HEK293 (cell line): ENCODE data around the gene TUBG1.

ENCODE experiments used
- CTCF ChIA-PET: fragments of 350-600 bp; formaldehyde crosslinking; extraction: SDS; loops from one replicate; lab custom pipeline; 2021; ENCODE audit warnings: antibody characterized with exemption; lab: Yijun Ruan, JAX
- POLR2A ChIA-PET: fragments of 300-600 bp; formaldehyde crosslinking; extraction: SDS; loops from one replicate; lab custom pipeline; 2020; ENCODE audit warnings: antibody characterized with exemption, inconsistent platforms; lab: Yijun Ruan, JAX
- H3K27ac ChIP-seq: fragments of 200-500 bp; sonication (Bioruptor generic); 2 replicates; pipeline ENCODE4 v1.5.1; 2014; ENCODE audit warnings: low read depth, low read length, control low read depth, inconsistent platforms; ENCODE audit errors: extremely low read depth
- H3K36me3 ChIP-seq, 2 experiments: fragments of 200-500 bp in 1 of 2; sonication (Bioruptor generic) in 1 of 2; 1 replicate in 1 of 2; 2 replicates in 1 of 2; pipeline ENCODE4 v1.5.1; 2014 to 2017; ENCODE audit warnings: inconsistent platforms in 2 of 2, low read length in 2 of 2; ENCODE audit not compliant: control insufficient read depth in 2 of 2, insufficient read depth in 1 of 2
- H3K4me1 ChIP-seq: fragments of 200-500 bp; sonication (Bioruptor generic); 2 replicates; pipeline ENCODE4 v1.5.1; 2014; ENCODE audit warnings: mild to moderate bottlenecking, low read length, inconsistent platforms; ENCODE audit not compliant: control insufficient read depth, insufficient read depth
- H3K4me3 ChIP-seq: 2 replicates; pipeline ENCODE4 v1.5.1; 2011; ENCODE audit warnings: low read depth, mild to moderate bottlenecking, control low read depth, low read length, moderate library complexity
- H3K9me3 ChIP-seq: fragments of 200-500 bp; sonication (Bioruptor generic); 2 replicates; pipeline ENCODE4 v1.5.1; 2014; ENCODE audit warnings: low read depth, low read length, inconsistent platforms; ENCODE audit not compliant: control insufficient read depth, insufficient read depth
- GLIS2 ChIP-seq: fragments of 450-650 bp; formaldehyde crosslinking; IDR thresholded peaks from 2 replicates; pipeline ENCODE4 v1.5.1; 2016; ENCODE audit warnings: missing biosample characterization, missing genetic modification characterization
- HOXA7 ChIP-seq: sonication (generic); formaldehyde crosslinking; IDR thresholded peaks from 2 replicates; pipeline ENCODE4 v1.8.1; 2022; ENCODE audit warnings: missing genetic modification reagents, borderline replicate concordance
- IKZF3 ChIP-seq: fragments of 450-650 bp; IDR thresholded peaks from 2 replicates; pipeline ENCODE4 v1.5.0; 2018; ENCODE audit warnings: missing biosample characterization, mild to moderate bottlenecking, missing genetic modification characterization, moderate library complexity
- SALL2 ChIP-seq: fragments of 450-650 bp; formaldehyde crosslinking; IDR thresholded peaks from 2 replicates; pipeline ENCODE4 v1.5.0; 2017; ENCODE audit warnings: missing biosample characterization, mild to moderate bottlenecking, missing genetic modification characterization, borderline replicate concordance
- SETDB1 ChIP-seq: IDR thresholded peaks from one replicate; pipeline ENCODE4 v1.6.1; 2017; ENCODE audit warnings: mild to moderate bottlenecking, low read length, moderate library complexity, mixed read lengths; ENCODE audit not compliant: insufficient read length
- WT1 ChIP-seq: fragments of 450-650 bp; formaldehyde crosslinking; IDR thresholded peaks from 2 replicates; pipeline ENCODE4 v1.5.1; 2016; ENCODE audit warnings: missing biosample characterization, missing genetic modification characterization
- ZFP37 ChIP-seq: fragments of 450-650 bp; formaldehyde crosslinking; IDR thresholded peaks from 2 replicates; pipeline ENCODE4 v1.5.1; 2016; ENCODE audit warnings: missing biosample characterization, missing genetic modification characterization
- ZNF146 ChIP-seq: fragments of 450-650 bp; formaldehyde crosslinking; IDR thresholded peaks from 2 replicates; pipeline ENCODE4 v1.5.1; 2016; ENCODE audit warnings: missing biosample characterization, missing genetic modification characterization
- ZNF211 ChIP-seq: fragments of 450-650 bp; formaldehyde crosslinking; IDR thresholded peaks from 2 replicates; pipeline ENCODE4 v1.5.1; 2016; ENCODE audit warnings: low read depth, missing biosample characterization, missing genetic modification characterization
- ZNF24 ChIP-seq: fragments of 450-650 bp; formaldehyde crosslinking; IDR thresholded peaks from 2 replicates; pipeline ENCODE4 v1.5.1; 2016; ENCODE audit warnings: missing biosample characterization, missing genetic modification characterization
- ZNF292 ChIP-seq: fragments of 450-650 bp; formaldehyde crosslinking; IDR thresholded peaks from 2 replicates; pipeline ENCODE4 v1.5.1; 2016; ENCODE audit warnings: low read depth, missing biosample characterization, missing genetic modification characterization, borderline replicate concordance
- ZNF391 ChIP-seq: fragments of 450-650 bp; formaldehyde crosslinking; IDR thresholded peaks from 2 replicates; pipeline ENCODE4 v1.5.1; 2016; ENCODE audit warnings: low read depth, missing biosample characterization, missing genetic modification characterization, borderline replicate concordance
- ZNF510 ChIP-seq: fragments of 450-650 bp; formaldehyde crosslinking; IDR thresholded peaks from 2 replicates; pipeline ENCODE4 v1.5.1; 2018; ENCODE audit warnings: mild to moderate bottlenecking, missing genetic modification characterization, missing biosample characterization; ENCODE audit not compliant: insufficient replicate concordance
- ZNF610 ChIP-seq: fragments of 450-650 bp; formaldehyde crosslinking; IDR thresholded peaks from 2 replicates; pipeline ENCODE4 v1.5.1; 2016; ENCODE audit warnings: missing biosample characterization, missing genetic modification characterization, borderline replicate concordance
- ZNF747 ChIP-seq: fragments of 450-650 bp; formaldehyde crosslinking; IDR thresholded peaks from 2 replicates; pipeline ENCODE4 v1.5.1; 2016; ENCODE audit warnings: missing biosample characterization, missing genetic modification characterization
- ZNF843 ChIP-seq: fragments of 450-650 bp; formaldehyde crosslinking; IDR thresholded peaks from 2 replicates; pipeline ENCODE4 v1.5.1; 2016; ENCODE audit warnings: missing biosample characterization, missing genetic modification characterization
- TF ChIP-seq, protein P1 (sequence below): fragments of 450-650 bp; formaldehyde crosslinking; IDR thresholded peaks from 2 replicates; pipeline ENCODE4 v1.5.1; 2016; ENCODE audit warnings: missing biosample characterization, missing genetic modification characterization
- TF ChIP-seq, protein P2 (sequence below): fragments of 450-650 bp; formaldehyde crosslinking; optimal IDR thresholded peaks from 2 replicates; pipeline ENCODE3; 2016; ENCODE audit warnings: missing biosample characterization, mild to moderate bottlenecking, missing genetic modification characterization
- TF ChIP-seq, protein P3 (sequence below): IDR thresholded peaks from 2 replicates; pipeline ENCODE4 v1.6.1; 2011; ENCODE audit warnings: mild to moderate bottlenecking, low read depth, low read length, borderline replicate concordance
- TF ChIP-seq, protein P4 (sequence below): fragments of 450-650 bp; formaldehyde crosslinking; IDR thresholded peaks from 2 replicates; pipeline ENCODE4 v1.5.1; 2016; ENCODE audit warnings: missing biosample characterization, missing genetic modification characterization
- TF ChIP-seq, protein P5 (sequence below): fragments of 450-650 bp; formaldehyde crosslinking; IDR thresholded peaks from 2 replicates; pipeline ENCODE4 v1.5.1; 2016; ENCODE audit warnings: missing biosample characterization, missing genetic modification characterization
- TF ChIP-seq, protein P6 (sequence below): fragments of 450-650 bp; formaldehyde crosslinking; IDR thresholded peaks from 2 replicates; pipeline ENCODE4 v1.5.1; 2016; ENCODE audit warnings: missing biosample characterization, missing genetic modification characterization
- TF ChIP-seq, protein P7 (sequence below): fragments of 450-650 bp; formaldehyde crosslinking; IDR thresholded peaks from 2 replicates; pipeline ENCODE4 v1.5.1; 2016; ENCODE audit warnings: missing biosample characterization, missing genetic modification characterization
- TF ChIP-seq, protein P8 (sequence below): fragments of 450-650 bp; formaldehyde crosslinking; IDR thresholded peaks from 2 replicates; pipeline ENCODE4 v1.5.1; 2016; ENCODE audit warnings: missing biosample characterization, missing genetic modification characterization, low read depth

The TUBG1 gene

DNA sequence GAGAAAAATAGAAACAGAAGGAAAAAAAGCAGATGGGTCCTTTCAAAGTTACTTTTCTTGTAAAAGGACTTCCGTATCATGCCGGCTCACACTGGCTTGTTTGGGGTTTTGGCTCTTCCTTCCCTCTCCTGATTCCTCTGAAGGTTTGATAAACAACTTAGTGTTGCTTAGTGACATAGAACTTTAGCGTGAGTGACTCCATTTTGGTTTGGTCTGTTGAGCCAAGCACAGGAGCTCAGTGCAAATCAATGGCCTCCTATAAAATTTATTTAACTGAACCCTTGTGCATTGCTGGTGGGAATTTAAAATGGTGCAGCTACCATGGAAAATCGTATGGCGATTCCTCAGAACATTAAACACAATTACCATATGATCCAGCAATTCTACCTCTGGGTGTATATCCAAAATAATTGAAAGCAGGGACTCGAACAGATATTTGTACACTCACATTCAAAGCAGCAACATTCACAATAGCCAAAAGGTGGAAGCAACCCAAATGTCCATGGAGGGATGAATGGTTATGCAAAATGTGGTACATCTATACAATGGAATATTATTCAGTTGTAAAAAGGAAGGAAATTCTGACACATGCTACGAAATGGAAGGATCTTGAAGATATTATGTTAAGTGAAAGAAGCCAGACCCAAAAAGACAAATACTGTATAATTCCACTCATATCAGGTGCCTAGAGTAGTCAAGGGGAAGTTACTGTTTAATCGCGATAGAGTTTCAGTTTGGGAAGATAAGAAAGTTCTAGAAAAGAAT, 48.5 kb downstream of the TUBG1 start:
- Histone ChIP-seq H3K36me3 (peaks cover 10 to 22% of the 10 kb centered on the region in 2 experiments), H3K4me1 (peaks cover 16% of the 10 kb centered on the region), H3K9me3 (no peaks in the 10 kb centered on the region), H3K27ac (no peak overlapping the region), H3K4me3 (no peak overlapping the region)
- ChIA-PET CTCF (interaction anchor here (0.7 to 1.6 kb wide), 4 partner anchors 9 to 80 kb away, joined by 3 to 7 read pairs (median 4); partner anchors contain the start of gene PSMC3IP), POLR2A (interaction anchor here (1.8 kb wide), 2 partner anchors 19 to 48 kb away, joined by 15 to 17 read pairs; partner anchors contain the start of genes PLEKHH3, RETREG3 and TUBG1)
- TF ChIP-seq ZNF24 (tag by site-specific recombination), result no peak
- TF ChIP-seq ZNF146 (tag by site-specific recombination), result peak; percentile 92
- no peak for TF ChIP-seq HOXA7 (CRISPR knock-in tag)
- TF ChIP-seq, protein P1, sequence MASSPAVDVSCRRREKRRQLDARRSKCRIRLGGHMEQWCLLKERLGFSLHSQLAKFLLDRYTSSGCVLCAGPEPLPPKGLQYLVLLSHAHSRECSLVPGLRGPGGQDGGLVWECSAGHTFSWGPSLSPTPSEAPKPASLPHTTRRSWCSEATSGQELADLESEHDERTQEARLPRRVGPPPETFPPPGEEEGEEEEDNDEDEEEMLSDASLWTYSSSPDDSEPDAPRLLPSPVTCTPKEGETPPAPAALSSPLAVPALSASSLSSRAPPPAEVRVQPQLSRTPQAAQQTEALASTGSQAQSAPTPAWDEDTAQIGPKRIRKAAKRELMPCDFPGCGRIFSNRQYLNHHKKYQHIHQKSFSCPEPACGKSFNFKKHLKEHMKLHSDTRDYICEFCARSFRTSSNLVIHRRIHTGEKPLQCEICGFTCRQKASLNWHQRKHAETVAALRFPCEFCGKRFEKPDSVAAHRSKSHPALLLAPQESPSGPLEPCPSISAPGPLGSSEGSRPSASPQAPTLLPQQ (tag by site-specific recombination), result no peak
- no peak for TF ChIP-seq ZNF610 (tag by site-specific recombination)
- no peak for TF ChIP-seq ZNF292 (tag by site-specific recombination)
- TF ChIP-seq, protein P2, sequence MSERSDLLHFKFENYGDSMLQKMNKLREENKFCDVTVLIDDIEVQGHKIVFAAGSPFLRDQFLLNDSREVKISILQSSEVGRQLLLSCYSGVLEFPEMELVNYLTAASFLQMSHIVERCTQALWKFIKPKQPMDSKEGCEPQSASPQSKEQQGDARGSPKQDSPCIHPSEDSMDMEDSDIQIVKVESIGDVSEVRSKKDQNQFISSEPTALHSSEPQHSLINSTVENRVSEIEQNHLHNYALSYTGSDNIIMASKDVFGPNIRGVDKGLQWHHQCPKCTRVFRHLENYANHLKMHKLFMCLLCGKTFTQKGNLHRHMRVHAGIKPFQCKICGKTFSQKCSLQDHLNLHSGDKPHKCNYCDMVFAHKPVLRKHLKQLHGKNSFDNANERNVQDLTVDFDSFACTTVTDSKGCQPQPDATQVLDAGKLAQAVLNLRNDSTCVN (tag by site-specific recombination), result no peak
- no peak for TF ChIP-seq ZNF747 (tag by site-specific recombination)
- TF ChIP-seq, protein P3, sequence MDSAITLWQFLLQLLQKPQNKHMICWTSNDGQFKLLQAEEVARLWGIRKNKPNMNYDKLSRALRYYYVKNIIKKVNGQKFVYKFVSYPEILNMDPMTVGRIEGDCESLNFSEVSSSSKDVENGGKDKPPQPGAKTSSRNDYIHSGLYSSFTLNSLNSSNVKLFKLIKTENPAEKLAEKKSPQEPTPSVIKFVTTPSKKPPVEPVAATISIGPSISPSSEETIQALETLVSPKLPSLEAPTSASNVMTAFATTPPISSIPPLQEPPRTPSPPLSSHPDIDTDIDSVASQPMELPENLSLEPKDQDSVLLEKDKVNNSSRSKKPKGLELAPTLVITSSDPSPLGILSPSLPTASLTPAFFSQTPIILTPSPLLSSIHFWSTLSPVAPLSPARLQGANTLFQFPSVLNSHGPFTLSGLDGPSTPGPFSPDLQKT, result no peak
- TF ChIP-seq, protein P4, sequence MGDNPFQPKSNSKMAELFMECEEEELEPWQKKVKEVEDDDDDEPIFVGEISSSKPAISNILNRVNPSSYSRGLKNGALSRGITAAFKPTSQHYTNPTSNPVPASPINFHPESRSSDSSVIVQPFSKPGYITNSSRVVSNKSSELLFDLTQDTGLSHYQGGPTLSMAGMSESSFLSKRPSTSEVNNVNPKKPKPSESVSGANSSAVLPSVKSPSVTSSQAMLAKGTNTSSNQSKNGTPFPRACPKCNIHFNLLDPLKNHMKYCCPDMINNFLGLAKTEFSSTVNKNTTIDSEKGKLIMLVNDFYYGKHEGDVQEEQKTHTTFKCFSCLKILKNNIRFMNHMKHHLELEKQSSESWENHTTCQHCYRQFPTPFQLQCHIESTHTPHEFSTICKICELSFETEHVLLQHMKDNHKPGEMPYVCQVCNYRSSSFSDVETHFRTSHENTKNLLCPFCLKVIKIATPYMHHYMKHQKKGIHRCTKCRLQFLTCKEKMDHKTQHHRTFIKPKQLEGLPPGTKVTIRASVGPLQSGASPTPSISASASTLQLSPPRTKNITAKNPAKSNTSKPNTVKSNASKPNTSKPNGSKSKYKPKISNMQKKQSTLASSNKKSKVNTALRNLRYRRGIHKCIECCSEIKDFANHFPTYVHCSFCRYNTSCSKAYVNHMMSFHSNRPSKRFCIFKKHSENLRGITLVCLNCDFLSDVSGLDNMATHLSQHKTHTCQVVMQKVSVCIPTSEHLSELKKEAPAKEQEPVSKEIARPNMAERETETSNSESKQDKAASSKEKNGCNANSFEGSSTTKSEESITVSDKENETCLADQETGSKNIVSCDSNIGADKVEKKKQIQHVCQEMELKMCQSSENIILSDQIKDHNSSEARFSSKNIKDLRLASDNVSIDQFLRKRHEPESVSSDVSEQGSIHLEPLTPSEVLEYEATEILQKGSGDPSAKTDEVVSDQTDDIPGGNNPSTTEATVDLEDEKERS, result no peak
- TF ChIP-seq ZNF510 (tag by site-specific recombination), result no peak
- no peak for TF ChIP-seq SALL2 (tag by site-specific recombination)
- no peak for TF ChIP-seq ZNF211
- TF ChIP-seq, protein P5, sequence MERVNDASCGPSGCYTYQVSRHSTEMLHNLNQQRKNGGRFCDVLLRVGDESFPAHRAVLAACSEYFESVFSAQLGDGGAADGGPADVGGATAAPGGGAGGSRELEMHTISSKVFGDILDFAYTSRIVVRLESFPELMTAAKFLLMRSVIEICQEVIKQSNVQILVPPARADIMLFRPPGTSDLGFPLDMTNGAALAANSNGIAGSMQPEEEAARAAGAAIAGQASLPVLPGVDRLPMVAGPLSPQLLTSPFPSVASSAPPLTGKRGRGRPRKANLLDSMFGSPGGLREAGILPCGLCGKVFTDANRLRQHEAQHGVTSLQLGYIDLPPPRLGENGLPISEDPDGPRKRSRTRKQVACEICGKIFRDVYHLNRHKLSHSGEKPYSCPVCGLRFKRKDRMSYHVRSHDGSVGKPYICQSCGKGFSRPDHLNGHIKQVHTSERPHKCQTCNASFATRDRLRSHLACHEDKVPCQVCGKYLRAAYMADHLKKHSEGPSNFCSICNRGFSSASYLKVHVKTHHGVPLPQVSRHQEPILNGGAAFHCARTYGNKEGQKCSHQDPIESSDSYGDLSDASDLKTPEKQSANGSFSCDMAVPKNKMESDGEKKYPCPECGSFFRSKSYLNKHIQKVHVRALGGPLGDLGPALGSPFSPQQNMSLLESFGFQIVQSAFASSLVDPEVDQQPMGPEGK (tag by site-specific recombination), result no peak
- no peak for TF ChIP-seq WT1
- TF ChIP-seq, protein P6, sequence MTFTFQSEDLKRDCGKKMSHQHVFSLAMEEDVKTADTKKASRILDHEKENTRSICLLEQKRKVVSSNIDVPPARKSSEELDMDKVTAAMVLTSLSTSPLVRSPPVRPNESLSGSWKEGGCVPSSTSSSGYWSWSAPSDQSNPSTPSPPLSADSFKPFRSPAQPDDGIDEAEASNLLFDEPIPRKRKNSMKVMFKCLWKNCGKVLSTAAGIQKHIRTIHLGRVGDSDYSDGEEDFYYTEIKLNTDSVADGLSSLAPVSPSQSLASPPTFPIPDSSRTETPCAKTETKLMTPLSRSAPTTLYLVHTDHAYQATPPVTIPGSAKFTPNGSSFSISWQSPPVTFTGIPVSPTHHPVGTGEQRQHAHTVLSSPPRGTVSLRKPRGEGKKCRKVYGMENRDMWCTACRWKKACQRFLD, result no peak
- TF ChIP-seq, protein P7, sequence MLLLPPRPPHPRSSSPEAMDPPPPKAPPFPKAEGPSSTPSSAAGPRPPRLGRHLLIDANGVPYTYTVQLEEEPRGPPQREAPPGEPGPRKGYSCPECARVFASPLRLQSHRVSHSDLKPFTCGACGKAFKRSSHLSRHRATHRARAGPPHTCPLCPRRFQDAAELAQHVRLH (tag by site-specific recombination), result peak; percentile 61; the same call in 1 of the 2 replicates
- no peak for TF ChIP-seq ZFP37
- TF ChIP-seq, protein P8, sequence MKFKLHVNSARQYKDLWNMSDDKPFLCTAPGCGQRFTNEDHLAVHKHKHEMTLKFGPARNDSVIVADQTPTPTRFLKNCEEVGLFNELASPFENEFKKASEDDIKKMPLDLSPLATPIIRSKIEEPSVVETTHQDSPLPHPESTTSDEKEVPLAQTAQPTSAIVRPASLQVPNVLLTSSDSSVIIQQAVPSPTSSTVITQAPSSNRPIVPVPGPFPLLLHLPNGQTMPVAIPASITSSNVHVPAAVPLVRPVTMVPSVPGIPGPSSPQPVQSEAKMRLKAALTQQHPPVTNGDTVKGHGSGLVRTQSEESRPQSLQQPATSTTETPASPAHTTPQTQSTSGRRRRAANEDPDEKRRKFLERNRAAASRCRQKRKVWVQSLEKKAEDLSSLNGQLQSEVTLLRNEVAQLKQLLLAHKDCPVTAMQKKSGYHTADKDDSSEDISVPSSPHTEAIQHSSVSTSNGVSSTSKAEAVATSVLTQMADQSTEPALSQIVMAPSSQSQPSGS (tag by site-specific recombination), result no peak
- no peak for TF ChIP-seq ZNF843
- no peak for TF ChIP-seq GLIS2 (tag by site-specific recombination)
- peak; percentile 40 for TF ChIP-seq SETDB1
- no peak for TF ChIP-seq ZNF391
- no peak for TF ChIP-seq IKZF3 (tag by site-specific recombination)
